ENCODE data around the gene AGA. TPM values are rescaled to one million over a fixed set of nuclear protein-coding genes. Genes with fewer than 3 reads are reported as not detected.
A peak's percentile ranks its signal among the peaks of the same experiment; 100 is the strongest.

Gene AGA
- total and polyA plus RNA-seq, 2 of the 13 experiments (the other 11 are each of a cell fraction or from before 2014, with no cell fraction given) = 21.9 to 22.3 TPM

DNA sequence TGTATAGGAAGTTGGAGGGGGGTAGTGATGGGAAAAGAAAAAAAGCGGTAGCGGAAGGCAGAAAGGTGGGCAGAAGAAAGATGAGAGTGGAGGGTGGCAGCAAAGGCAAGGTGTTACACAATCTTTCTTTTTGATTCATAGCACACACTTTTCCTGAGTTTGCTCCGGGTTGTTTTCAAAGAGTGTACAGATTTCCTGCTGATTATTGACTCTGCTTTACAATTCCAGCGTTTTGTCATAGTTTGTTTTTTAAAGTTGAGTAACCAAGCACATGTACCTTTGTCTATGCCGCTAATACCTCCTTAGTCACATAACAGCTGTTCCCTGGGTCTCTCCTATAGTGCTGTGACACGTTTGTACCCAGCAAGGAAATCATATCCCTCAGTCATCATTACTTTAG lies 50.3 kb downstream of the AGA start (continued):
- TF ChIP-seq ZNF780A (CRISPR knock-in tag; IDR thresholded peaks at IDR 0.05) = no peak
- no peak for TF ChIP-seq ZNF333 (CRISPR knock-in tag; IDR thresholded peaks at IDR 0.05; ENCODE audit: borderline replicate concordance)
- no peak for TF ChIP-seq ARID2 (CRISPR knock-in tag; IDR thresholded peaks at IDR 0.05; ENCODE audit: borderline replicate concordance)
- TF ChIP-seq, protein P1, sequence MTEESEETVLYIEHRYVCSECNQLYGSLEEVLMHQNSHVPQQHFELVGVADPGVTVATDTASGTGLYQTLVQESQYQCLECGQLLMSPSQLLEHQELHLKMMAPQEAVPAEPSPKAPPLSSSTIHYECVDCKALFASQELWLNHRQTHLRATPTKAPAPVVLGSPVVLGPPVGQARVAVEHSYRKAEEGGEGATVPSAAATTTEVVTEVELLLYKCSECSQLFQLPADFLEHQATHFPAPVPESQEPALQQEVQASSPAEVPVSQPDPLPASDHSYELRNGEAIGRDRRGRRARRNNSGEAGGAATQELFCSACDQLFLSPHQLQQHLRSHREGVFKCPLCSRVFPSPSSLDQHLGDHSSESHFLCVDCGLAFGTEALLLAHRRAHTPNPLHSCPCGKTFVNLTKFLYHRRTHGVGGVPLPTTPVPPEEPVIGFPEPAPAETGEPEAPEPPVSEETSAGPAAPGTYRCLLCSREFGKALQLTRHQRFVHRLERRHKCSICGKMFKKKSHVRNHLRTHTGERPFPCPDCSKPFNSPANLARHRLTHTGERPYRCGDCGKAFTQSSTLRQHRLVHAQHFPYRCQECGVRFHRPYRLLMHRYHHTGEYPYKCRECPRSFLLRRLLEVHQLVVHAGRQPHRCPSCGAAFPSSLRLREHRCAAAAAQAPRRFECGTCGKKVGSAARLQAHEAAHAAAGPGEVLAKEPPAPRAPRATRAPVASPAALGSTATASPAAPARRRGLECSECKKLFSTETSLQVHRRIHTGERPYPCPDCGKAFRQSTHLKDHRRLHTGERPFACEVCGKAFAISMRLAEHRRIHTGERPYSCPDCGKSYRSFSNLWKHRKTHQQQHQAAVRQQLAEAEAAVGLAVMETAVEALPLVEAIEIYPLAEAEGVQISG (CRISPR knock-in tag; IDR thresholded peaks at IDR 0.05) = no peak
- TF ChIP-seq ZC3H13 (CRISPR knock-in tag; IDR thresholded peaks at IDR 0.05) = no peak
- TF ChIP-seq, protein P2, sequence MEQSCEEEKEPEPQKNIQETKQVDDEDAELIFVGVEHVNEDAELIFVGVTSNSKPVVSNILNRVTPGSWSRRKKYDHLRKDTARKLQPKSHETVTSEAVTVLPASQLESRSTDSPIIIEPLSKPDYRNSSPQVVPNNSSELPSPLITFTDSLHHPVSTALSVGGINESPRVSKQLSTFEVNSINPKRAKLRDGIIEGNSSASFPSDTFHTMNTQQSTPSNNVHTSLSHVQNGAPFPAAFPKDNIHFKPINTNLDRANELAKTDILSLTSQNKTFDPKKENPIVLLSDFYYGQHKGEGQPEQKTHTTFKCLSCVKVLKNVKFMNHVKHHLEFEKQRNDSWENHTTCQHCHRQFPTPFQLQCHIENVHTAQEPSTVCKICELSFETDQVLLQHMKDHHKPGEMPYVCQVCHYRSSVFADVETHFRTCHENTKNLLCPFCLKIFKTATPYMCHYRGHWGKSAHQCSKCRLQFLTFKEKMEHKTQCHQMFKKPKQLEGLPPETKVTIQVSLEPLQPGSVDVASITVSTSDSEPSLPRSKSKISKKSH (CRISPR knock-in tag; IDR thresholded peaks at IDR 0.05; ENCODE audit: borderline replicate concordance) = no peak
- TF ChIP-seq, protein P3, sequence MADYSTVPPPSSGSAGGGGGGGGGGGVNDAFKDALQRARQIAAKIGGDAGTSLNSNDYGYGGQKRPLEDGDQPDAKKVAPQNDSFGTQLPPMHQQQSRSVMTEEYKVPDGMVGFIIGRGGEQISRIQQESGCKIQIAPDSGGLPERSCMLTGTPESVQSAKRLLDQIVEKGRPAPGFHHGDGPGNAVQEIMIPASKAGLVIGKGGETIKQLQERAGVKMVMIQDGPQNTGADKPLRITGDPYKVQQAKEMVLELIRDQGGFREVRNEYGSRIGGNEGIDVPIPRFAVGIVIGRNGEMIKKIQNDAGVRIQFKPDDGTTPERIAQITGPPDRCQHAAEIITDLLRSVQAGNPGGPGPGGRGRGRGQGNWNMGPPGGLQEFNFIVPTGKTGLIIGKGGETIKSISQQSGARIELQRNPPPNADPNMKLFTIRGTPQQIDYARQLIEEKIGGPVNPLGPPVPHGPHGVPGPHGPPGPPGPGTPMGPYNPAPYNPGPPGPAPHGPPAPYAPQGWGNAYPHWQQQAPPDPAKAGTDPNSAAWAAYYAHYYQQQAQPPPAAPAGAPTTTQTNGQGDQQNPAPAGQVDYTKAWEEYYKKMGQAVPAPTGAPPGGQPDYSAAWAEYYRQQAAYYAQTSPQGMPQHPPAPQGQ (CRISPR knock-in tag; IDR thresholded peaks at IDR 0.05; ENCODE audit: borderline replicate concordance) = no peak
- TF ChIP-seq KLF6 (CRISPR knock-in tag; IDR thresholded peaks at IDR 0.05) = peak; percentile 45; the same call in 1 of the 2 replicates
- no peak for TF ChIP-seq AHR (CRISPR knock-in tag; IDR thresholded peaks at IDR 0.05)
- TF ChIP-seq, protein P4, sequence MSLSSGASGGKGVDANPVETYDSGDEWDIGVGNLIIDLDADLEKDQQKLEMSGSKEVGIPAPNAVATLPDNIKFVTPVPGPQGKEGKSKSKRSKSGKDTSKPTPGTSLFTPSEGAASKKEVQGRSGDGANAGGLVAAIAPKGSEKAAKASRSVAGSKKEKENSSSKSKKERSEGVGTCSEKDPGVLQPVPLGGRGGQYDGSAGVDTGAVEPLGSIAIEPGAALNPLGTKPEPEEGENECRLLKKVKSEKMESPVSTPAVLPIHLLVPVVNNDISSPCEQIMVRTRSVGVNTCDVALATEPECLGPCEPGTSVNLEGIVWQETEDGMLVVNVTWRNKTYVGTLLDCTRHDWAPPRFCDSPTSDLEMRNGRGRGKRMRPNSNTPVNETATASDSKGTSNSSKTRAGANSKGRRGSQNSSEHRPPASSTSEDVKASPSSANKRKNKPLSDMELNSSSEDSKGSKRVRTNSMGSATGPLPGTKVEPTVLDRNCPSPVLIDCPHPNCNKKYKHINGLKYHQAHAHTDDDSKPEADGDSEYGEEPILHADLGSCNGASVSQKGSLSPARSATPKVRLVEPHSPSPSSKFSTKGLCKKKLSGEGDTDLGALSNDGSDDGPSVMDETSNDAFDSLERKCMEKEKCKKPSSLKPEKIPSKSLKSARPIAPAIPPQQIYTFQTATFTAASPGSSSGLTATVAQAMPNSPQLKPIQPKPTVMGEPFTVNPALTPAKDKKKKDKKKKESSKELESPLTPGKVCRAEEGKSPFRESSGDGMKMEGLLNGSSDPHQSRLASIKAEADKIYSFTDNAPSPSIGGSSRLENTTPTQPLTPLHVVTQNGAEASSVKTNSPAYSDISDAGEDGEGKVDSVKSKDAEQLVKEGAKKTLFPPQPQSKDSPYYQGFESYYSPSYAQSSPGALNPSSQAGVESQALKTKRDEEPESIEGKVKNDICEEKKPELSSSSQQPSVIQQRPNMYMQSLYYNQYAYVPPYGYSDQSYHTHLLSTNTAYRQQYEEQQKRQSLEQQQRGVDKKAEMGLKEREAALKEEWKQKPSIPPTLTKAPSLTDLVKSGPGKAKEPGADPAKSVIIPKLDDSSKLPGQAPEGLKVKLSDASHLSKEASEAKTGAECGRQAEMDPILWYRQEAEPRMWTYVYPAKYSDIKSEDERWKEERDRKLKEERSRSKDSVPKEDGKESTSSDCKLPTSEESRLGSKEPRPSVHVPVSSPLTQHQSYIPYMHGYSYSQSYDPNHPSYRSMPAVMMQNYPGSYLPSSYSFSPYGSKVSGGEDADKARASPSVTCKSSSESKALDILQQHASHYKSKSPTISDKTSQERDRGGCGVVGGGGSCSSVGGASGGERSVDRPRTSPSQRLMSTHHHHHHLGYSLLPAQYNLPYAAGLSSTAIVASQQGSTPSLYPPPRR (CRISPR knock-in tag; IDR thresholded peaks at IDR 0.05; ENCODE audit: borderline replicate concordance) = no peak
- TF ChIP-seq, protein P5, sequence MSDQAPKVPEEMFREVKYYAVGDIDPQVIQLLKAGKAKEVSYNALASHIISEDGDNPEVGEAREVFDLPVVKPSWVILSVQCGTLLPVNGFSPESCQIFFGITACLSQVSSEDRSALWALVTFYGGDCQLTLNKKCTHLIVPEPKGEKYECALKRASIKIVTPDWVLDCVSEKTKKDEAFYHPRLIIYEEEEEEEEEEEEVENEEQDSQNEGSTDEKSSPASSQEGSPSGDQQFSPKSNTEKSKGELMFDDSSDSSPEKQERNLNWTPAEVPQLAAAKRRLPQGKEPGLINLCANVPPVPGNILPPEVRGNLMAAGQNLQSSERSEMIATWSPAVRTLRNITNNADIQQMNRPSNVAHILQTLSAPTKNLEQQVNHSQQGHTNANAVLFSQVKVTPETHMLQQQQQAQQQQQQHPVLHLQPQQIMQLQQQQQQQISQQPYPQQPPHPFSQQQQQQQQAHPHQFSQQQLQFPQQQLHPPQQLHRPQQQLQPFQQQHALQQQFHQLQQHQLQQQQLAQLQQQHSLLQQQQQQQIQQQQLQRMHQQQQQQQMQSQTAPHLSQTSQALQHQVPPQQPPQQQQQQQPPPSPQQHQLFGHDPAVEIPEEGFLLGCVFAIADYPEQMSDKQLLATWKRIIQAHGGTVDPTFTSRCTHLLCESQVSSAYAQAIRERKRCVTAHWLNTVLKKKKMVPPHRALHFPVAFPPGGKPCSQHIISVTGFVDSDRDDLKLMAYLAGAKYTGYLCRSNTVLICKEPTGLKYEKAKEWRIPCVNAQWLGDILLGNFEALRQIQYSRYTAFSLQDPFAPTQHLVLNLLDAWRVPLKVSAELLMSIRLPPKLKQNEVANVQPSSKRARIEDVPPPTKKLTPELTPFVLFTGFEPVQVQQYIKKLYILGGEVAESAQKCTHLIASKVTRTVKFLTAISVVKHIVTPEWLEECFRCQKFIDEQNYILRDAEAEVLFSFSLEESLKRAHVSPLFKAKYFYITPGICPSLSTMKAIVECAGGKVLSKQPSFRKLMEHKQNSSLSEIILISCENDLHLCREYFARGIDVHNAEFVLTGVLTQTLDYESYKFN (CRISPR knock-in tag; conservative IDR thresholded peaks at IDR 0.05) = peak; percentile 63
- TF ChIP-seq ZNF101 (CRISPR knock-in tag; IDR thresholded peaks at IDR 0.05; ENCODE audit: borderline replicate concordance, low read depth) = no peak
- TF ChIP-seq ZFP37 (CRISPR knock-in tag; IDR thresholded peaks at IDR 0.05; ENCODE audit: borderline replicate concordance) = no peak
- TF ChIP-seq ZNF3 (CRISPR knock-in tag; IDR thresholded peaks at IDR 0.05) = 0 out of 2 replicates have a peak, but pooled peaks have one; percentile 34

Measured in HepG2 (cell line).